HG03442 (cell line): ENCODE measurements around the gene PLEKHJ1.
A peak's percentile ranks its signal among the peaks of the same experiment; 100 is the strongest.
"Not testable (repeated sequence)": the region's sequence is repeated elsewhere in the genome, so short reads cannot be mapped to it uniquely, and the experiment has no call there.

ENCODE experiments used
- ATAC-seq: cut with Tn5 transposase; IDR thresholded peaks from one replicate; pipeline ENCODE4 v1.9.1; 2021; ENCODE audit warnings: mild to moderate bottlenecking, moderate library complexity; ENCODE audit not compliant: unreplicated experiment

PLEKHJ1 gene

DNA sequence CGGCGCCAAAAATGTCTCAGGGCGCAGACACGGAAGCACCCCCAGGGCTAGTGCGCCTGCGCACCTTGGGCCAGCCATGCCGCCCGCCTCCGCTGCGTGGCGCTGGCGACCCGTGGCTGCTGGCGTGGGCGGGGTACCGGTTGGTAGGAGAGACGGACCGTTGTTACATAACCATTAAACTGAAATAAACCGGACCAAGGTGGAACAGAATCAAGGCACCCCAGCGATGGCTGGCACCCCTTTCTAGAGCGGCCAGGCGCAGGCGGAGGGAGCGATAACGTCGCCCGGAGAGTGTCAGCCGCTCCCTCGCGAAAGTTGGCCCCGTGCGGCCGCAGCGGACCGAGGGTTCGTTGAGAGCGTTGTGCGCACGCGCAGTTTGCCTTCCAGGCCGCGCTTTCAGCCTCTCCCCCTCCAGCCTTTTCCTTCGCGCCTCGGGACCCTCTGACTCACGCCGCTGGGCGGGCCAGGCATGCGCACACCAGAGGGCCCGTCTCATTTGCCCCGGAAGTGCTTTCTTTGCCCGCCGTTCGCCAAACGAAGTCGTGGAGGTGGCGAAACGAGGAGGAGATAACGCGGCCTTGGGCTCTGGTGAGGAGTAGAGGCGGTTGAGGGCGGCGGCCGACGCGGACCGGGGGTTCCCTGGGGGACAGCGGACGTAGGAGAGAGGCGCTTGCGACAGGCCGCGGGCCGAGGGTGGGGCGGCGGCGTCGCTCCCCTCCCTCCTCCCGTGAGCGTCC is at the start of gene PLEKHJ1, which contains the start of gene SF3A2:
Gene PLEKHJ1 (minus strand): TSS at position 16 of the 737 bp plus-strand sequence. CDS start 81 bp downstream, outside the sequence.
Gene SF3A2 (plus strand): TSS at position 511 of the 737 bp plus-strand sequence. CDS start 6,595 bp downstream, outside the sequence.
- peak; percentile 68 for ATAC-seq

DNA sequence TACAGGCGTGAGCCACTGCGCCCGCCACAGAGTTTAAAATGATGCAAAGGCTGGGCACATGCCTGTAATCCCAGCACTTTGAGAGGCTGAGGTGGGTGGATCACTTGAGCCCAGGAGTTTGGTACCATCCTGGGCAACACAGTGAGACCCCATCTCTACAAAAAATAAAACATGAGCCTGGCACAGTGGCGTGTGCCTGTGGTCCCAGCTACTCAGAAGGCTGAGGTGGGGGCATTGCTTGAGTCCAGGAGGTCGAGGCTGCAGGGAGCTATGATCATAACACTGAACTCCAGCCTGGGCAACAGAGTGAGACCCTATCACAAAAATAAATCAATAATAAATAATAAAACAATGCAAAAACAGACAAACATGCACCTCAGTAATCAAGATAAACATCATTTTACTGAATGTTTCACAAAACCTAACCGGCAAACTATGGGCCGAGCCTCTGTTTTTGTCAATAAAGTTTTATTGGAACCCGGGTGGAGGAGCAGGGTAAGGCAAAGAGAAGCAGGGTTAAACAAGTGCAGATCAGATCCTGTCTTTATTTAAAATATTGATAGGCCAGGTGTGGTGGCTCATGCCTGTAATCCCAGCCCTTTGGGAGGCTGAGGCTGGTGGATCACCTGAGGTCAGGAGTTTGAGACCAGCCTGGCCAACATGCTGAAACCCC is 47.8 kb upstream of the PLEKHJ1 start:
- ATAC-seq: no peak

GRCh38 chr19:2282862-2283237 is 46.7 kb upstream of the PLEKHJ1 start:
- no peak for ATAC-seq

GRCh38 chr19:2282062-2282861 is 46.1 kb upstream of the PLEKHJ1 start, which contains the start of gene PEAK3:
Gene PEAK3 (minus strand): TSS chr19:2282175. CDS start chr19:2280931, 1,244 bp downstream.
- ATAC-seq: no peak

- ATAC-seq: not testable (repeated sequence)
These were observed 45.3 kb upstream of the PLEKHJ1 start for GRCh38 chr19:2281265-2282061.

DNA sequence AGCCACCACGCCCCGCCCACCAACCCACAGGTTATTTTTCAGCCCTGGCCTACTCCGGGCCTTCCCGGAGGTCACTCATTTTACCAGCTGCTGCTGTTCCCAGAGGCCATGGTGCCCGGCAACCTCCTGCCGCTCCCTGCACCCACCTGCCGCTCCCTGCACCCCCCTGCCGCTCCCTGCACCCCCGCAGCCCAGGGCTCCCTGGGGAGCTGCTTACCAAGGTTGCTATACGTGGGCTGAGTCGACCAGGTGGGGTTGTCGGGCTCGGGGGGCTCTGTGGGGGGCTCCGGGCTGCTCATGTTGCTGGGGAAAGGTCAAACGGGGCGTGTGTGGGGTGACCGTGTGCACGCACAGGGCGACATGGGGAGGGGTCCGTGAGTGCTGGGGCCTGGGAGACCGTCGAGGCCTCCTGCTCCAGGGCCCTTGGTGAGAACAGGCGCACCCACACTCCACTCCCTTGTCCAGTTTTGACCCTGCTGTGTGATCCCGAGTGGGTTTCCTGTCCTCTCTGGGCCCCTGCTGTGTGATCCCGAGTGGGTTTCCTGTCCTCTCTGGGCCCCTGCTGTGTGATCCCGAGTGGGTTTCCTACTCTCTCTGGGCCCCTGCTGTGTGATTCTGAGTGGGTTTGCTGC is 44.6 kb upstream of the PLEKHJ1 start:
- ATAC-seq: no peak

DNA sequence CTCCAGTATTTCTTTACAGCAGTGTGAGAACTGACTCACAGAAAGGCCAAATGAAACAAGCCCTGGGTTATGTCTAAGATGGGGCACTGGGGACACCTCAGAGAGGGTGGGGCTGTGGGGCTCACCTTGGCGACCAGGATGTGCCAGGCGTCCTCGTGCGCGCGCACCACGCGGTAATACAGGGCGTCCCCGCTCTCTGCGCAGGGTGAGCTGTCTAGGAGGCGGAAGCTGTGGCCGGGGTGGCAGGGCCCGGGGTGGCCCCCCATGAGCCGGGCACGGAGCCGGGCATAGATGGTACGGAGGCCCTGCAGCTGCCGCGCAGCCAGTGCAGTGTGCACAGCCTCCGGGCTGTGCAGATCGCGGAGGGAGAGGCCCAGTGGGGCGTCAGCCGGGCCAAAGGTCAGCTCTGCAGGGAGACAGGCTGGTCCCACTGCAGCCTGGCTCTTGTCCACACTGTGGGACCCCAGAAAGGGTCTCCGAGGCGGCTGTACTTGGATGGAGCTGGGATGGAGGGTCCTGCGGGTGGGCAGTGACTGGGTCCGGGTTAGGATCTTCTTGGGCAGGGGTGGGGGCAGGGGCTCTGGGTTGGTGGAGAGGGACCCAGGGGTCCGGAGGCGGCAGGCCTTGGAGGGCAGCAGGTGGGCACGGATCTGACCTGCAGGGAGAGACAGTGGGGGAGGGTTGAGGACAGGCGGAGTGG is 42.5 kb upstream of the PLEKHJ1 start:
- no peak for ATAC-seq

DNA sequence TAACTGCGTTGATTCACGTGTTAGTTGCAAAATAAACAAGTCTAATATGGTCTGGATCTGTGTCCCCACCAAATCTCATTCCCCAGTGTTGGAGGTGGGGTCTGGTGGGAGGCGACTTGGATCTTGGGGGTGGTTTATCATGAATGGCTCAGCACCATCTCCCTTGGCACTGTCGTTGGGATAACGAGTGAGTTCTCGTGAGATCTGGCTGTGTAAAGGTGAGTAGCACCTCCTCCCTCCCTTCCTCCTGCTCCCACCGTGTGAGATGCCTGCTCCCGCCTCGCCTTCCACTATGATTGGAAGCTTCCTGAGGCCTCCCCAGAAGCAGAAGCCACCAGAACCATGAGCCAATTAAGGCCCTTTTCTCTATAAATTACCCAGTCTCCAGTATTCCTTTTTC is 41.0 kb upstream of the PLEKHJ1 start:
- no peak for ATAC-seq

DNA sequence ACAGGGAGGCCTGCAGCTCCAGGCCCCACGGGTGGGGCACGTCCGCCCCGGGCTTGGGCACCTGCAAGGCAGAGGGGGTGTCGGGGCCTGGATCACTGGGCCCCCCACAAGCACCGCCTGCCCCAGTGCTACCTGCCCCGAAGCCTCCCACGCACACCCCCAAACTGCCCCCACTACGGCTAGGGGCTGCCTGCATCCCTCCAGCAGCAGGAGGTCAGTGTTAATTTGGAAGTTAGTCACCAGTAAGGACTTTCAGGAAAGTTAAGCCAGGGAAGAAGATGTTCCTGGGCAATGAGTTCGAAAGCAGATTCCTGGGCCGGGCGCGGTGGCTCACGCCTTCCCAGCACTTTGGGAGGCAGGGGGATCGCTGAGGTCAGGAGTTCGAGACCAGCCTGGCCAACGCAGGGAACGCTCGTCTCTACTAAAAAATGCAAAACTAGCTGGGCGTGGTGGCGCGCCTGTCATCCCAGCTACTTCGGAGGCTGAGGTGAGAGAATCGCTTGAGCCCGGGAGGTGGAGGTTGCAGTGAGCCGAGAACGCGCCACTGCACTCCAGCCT is 40.4 kb upstream of the PLEKHJ1 start:
- ATAC-seq: no peak

GRCh38 chr19:2275588-2276428 is 39.7 kb upstream of the PLEKHJ1 start:
- ATAC-seq: no peak

- ATAC-seq: no peak
These were observed 38.9 kb upstream of the PLEKHJ1 start for GRCh38 chr19:2274931-2275535.

DNA sequence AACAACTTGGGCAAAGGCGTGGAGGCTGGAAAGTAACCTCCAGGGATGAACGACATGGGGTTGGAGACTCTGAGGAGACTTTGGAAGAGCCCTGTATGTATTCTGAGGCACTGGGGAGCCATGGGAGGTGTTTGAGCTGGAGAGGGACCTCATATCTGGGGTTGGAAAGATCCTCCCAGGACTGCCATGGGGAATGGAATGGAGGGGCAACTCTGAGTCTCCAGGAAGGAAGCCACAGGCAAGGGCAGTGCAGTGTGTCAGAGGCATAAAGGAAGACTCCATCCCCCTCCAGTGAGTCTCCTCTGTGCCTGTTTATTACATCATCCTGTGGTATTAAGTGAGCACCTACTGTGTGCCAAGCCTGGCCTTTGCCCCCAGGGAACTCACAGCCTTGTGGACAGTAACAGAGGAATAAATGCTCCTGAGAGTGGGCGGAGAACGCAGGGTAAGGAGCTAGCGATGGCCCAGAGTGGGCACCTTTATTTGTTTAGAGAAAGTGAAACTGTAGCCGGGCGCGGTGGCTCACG is 38.1 kb upstream of the PLEKHJ1 start:
- no peak for ATAC-seq

DNA sequence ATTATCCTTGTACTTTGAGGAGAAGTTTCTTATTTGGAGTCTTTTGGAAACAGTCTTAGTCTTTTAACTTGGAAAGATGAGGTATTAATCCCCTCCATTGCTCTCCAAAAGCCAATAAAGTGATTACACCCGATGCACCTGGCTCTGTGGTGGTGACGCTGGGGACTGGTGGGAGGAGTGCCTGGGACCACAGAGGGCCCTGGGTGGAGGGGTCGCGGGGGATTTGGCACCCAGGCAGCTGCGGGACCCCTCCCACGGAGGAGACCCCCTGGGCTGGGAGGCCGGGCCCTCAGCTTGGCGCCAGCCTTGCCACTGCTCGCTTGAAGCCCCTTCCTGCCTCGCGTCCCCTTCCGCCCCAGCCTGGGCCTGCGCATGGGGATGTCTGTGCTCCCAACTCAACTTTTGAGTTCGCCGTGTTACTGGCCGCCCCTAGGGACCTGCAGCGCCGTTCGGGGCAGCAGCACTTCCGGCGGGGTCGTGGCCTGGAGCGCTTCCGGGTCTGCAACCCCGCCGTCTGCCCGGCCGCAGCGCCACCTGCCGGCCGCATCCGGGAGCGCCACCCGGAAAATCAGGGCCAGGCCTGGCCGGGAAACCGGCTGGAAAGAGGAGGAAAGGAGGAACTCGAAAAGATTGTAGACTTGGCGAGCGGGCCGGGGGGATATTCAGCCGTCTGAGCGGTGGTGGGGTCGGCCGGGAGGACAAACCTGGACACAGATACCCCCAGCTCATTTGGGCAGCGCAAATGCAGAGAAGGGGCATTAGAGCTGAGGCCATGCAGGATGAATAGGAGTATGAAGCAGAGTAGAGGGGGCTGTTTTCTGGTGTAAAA is 37.4 kb upstream of the PLEKHJ1 start:
- ATAC-seq: no peak

DNA sequence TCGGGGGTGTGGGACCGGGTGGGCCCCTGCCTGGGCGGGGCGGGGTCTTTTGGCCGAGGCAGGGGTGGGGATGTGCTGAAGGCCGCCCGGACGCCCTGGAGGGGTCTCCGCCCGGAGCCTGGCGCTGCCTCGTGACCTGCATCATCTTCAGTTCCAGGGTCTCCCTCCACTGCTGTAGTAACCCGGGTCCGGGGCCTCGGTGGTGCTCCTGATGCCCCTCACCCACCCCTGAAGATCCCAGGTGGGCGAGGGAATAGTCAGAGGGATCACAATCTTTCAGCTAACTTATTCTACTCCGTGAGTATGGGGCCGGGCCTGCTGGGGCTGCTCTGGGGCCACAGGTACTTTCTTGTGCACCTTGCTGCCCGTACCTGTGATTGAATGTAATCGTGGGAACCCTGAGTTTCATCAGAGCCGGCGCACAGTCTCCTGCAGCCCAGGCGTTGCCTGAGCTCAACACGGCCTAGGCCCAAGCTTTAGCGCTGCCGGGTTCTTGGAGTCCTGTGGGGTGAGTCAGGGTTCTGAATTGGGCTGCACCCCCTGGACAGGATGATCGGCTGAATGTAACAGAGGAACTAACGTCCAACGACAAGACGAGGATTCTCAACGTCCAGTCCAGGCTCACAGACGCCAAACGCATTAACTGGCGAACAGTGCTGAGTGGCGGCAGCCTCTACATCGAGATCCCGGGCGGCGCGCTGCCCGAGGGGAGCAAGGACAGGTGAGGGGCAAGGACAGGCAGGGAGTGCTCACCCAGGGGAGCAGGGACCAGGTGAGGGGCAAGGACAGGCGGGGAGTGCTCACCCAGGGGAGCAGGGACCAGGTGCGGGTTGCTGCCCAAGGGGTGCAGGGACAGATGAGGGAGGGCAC is 35.3 kb upstream of the PLEKHJ1 start:
- ATAC-seq: no peak

DNA sequence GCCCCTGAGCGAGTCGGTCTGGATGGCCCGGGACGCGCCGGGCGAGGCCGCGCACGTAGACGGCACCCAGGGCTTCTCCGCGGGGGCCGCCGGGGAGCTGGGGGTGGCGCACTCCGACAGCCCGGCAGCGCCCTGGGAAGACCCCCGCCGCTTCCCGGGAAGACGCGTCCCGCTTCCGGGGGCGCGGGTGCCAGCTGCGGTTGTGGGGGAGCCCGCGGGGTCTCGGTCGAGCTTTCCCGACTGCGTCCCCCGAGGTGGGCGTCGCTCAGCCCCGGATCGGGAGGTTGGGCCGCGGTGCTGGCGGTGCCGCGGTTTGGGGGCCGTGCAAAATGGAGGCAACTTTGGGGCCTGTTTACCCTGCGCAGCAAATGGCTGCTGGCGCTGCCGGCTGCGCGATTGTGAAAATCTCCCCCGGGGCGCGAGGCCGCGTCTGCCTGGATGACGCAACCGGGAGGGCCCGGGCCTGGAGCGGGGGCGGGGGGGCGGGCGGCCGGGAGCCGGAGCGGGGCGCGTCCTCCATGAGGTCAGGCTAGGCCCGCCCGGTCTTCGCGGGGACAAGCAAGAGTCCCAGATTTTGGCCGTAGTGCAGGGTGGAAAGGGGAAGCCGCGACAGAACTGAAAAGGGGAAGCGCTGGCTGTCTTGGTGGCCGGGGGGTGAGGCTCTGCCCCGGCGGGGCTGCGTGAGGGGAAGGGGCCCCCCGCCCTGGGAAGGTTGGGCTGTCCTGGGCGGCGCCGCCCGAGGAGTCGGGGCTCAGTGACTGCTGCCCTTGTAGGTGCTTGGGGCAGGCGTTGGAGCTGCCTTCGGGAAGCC is 34.5 kb upstream of the PLEKHJ1 start:
- no peak for ATAC-seq
